GM21529 (cell line): Measurements from ENCODE around the gene LTB4R.

Experiments
- ATAC-seq: cut with Tn5 transposase; IDR thresholded peaks from one replicate; pipeline ENCODE4 v1.9.1; 2021; ENCODE audit not compliant: unreplicated experiment

LTB4R gene

DNA sequence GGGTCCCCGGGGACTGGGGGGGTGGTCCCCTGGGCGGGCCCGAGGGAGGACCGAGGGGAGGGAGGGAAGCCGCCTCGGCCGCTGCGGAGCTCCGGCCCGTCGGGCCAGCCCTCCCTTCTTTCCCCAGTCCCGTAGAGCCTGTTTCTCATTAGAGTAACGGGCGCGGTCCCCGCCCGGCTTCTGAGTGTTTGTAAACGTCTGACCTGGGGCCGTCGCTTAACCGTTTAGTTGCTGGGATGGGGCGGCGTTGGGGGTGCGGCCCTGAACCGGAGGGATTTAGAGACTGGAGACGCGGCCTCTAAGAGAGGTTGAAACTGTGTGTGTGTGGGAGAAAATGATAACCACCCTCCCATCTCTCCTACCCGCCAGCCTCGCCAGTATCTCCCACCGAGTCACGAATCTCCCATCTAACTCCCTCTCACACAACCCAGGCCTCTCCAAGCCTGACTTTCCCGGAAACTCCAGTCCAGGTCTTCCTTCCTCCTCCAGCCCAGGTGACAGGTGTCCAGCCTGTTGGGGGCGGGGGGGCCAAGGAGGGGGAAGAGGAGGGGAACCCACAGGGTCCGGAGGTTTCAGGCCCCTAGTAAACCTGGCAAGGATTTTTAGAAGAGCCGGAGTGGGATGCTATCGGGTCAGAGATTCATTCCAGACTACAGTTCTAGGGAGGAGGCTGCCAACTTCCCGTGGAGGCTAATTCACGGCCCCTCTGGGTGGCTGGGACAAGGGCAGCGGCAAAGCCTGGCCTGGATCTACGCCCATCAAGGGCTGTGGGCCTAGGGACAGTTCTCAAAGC, 55.6 kb downstream of the LTB4R start:
- peak; percentile 61 for ATAC-seq
